Memory B cell (primary cell): ENCODE measurements around the gene MED8.
"Not testable (repeated sequence)": the region's sequence is repeated elsewhere in the genome, so short reads cannot be mapped to it uniquely, and the experiment has no call there.

Experiments
- ATAC-seq: fragments of 150-1000 bp; cut with Tn5 transposase; 2 replicates; pipeline ENCODE4 v1.10.0; 2021; ENCODE audit warnings: low read depth, mild to moderate bottlenecking, moderate library complexity
- DNase-seq, 2 donors: peaks; one replicate each; pipeline ENCODE4 v3.0.0; 2022; ENCODE audit warnings: low spot score in 2 of 2
- H3K27ac Mint-ChIP-seq: one replicate; pipeline ENCODE4 v1.8.0; 2022; ENCODE audit warnings: mild to moderate bottlenecking, moderate library complexity, mixed read lengths
- H3K27me3 Mint-ChIP-seq: one replicate; pipeline ENCODE4 v1.8.0; 2022; ENCODE audit warnings: mixed read lengths
- H3K36me3 Mint-ChIP-seq: one replicate; pipeline ENCODE4 v1.8.0; 2022; ENCODE audit warnings: mild to moderate bottlenecking, mixed read lengths
- H3K4me1 Mint-ChIP-seq: one replicate; pipeline ENCODE4 v1.8.0; 2022; ENCODE audit warnings: mixed read lengths
- H3K4me3 Mint-ChIP-seq: one replicate; pipeline ENCODE4 v1.8.0; 2022; ENCODE audit warnings: mild to moderate bottlenecking, moderate library complexity, mixed read lengths
- H3K9me3 Mint-ChIP-seq: one replicate; pipeline ENCODE4 v1.8.0; 2022; ENCODE audit warnings: mixed read lengths

Gene MED8

DNA sequence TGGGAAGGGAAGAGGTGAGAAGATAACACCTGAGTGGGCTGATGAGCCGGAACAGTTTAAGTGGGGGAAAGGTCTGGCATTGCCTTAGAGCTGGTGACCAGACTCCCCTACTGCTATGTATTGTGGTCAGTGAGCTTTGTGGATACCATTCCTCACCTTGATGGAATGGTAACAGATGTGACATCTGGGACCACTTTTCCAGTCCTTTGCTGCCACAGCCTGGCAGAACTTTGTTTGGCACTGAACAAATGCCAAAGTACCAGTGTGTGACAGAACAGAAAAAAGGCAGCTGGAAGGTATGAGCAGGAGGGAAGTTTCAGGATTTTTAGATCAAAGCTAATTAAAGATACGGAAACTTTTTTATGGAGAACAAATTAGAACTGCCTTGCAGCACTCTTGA is 6.2 kb downstream of the MED8 start:
- ATAC-seq (no peak), DNase-seq (no peak)
- H3K9me3 Mint-ChIP-seq = no peaks in the 10 kb centered on the region
- no peak overlapping the region for H3K4me3 Mint-ChIP-seq
- H3K36me3 Mint-ChIP-seq = peaks cover 33% of the 10 kb centered on the region
- H3K27me3 Mint-ChIP-seq = no peaks in the 10 kb centered on the region
- peaks cover 14% of the 10 kb centered on the region for H3K4me1 Mint-ChIP-seq
- peak overlapping the region; percentile 35 for H3K27ac Mint-ChIP-seq

GRCh38 chr1:43382027-43382779 is 7.4 kb downstream of the MED8 start:
- Mint-ChIP-seq H3K27me3 (no peaks in the 10 kb centered on the region), H3K4me1 (peaks cover 5% of the 10 kb centered on the region), H3K27ac (peak overlapping the region; percentile 72), H3K9me3 (no peaks in the 10 kb centered on the region), H3K36me3 (peaks cover 33% of the 10 kb centered on the region), H3K4me3 (no peak overlapping the region)
- DNase-seq = no peak
- no peak for ATAC-seq

- no peak for DNase-seq
- H3K9me3 Mint-ChIP-seq = no peaks in the 10 kb centered on the region
- peaks cover 28% of the 10 kb centered on the region for H3K36me3 Mint-ChIP-seq
- H3K27ac Mint-ChIP-seq = peak overlapping the region; percentile 72
- H3K27me3 Mint-ChIP-seq = no peaks in the 10 kb centered on the region
- H3K4me1 Mint-ChIP-seq = peaks cover 2% of the 10 kb centered on the region
- H3K4me3 Mint-ChIP-seq = no peak overlapping the region
- ATAC-seq = no peak
Observed at GRCh38 chr1:43381612-43382011, 8.0 kb downstream of the MED8 start.

DNA sequence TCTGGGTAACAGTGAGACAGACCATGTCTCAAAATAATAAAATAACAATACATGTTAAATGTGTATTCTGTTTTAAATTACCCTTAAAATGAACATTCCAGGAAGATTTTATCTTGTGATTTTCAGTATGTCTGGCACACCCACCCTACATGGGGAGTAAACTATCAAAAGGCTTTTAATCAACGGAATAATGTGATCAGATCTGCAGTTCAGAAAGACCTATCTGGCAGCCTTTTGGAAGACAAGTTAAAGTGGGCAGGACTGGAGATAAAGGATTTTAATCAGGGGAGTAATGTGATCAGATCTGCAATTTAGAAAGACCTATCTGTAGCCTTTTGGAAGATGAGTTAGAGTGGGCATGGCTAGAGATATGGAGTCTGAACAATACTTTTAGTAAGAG is 10.1 kb downstream of the MED8 start:
- Mint-ChIP-seq H3K4me3 (no peak overlapping the region), H3K27ac (no peak overlapping the region), H3K9me3 (no peaks in the 10 kb centered on the region), H3K36me3 (peaks cover 21% of the 10 kb centered on the region), H3K27me3 (no peaks in the 10 kb centered on the region), H3K4me1 (peaks cover 5% of the 10 kb centered on the region)
- no peak for DNase-seq
- ATAC-seq = no peak

DNA sequence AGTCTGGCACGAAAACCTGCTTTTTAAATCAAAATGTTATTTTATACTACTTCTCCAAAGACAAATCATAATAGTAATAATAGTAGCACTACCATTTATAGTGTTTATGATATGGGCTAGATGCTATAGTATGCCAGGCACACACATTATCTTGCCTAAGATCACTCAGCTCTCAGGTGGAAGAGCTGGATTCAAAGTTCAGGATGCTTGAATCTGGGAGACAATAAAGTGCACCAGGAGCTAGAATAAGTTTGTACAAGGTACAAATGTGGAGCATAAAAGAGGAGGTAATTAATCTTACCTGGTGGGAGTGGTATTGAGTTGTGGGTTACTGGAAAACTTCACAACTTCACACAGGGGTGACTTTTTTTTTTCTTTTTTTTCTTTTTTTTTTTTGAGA is 11.8 kb downstream of the MED8 start:
- DNase-seq = no peak
- ATAC-seq = no peak
- H3K4me3 Mint-ChIP-seq = no peak overlapping the region
- no peaks in the 10 kb centered on the region for H3K9me3 Mint-ChIP-seq
- H3K27ac Mint-ChIP-seq = no peak overlapping the region
- peaks cover 5% of the 10 kb centered on the region for H3K4me1 Mint-ChIP-seq
- H3K27me3 Mint-ChIP-seq = no peaks in the 10 kb centered on the region
- H3K36me3 Mint-ChIP-seq = peaks cover 13% of the 10 kb centered on the region

GRCh38 chr1:43376723-43377235 is 12.8 kb downstream of the MED8 start:
- no peaks in the 10 kb centered on the region for H3K27me3 Mint-ChIP-seq
- H3K27ac Mint-ChIP-seq = no peak overlapping the region
- H3K9me3 Mint-ChIP-seq = no peaks in the 10 kb centered on the region
- H3K4me1 Mint-ChIP-seq = peaks cover 5% of the 10 kb centered on the region
- DNase-seq = no peak
- ATAC-seq = no peak
- no peak overlapping the region for H3K4me3 Mint-ChIP-seq
- peaks cover 10% of the 10 kb centered on the region for H3K36me3 Mint-ChIP-seq

- Mint-ChIP-seq H3K36me3 (no peaks in the 10 kb centered on the region), H3K27ac (no peak overlapping the region), H3K9me3 (no peaks in the 10 kb centered on the region)
Observed at GRCh38 chr1:43373066-43373940, 16.3 kb downstream of the MED8 start.

DNA sequence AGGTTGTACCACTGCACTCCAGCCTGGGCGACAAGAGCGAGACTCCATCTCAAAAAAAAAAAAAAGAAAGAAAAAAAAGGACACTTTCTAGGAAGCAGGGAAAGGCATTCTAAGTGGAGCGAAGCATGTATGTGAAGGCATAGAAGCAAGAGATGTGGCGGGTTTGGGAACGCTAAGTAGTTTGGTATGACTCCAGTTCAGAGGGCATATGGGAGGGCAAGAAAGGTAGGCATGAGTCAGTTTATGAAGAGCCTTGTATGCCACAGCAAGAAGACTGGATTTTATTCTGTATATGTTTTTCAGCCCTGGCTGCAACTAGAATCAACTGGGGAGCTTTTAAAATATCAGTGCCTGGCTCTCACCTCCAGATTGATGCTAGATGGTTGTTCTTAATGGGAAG is 17.4 kb downstream of the MED8 start:
- peaks cover 19% of the 10 kb centered on the region for H3K4me1 Mint-ChIP-seq
- no peak for ATAC-seq
- H3K36me3 Mint-ChIP-seq = no peaks in the 10 kb centered on the region
- no peak overlapping the region for H3K27ac Mint-ChIP-seq
- no peaks in the 10 kb centered on the region for H3K9me3 Mint-ChIP-seq
- H3K4me3 Mint-ChIP-seq = no peak overlapping the region
- H3K27me3 Mint-ChIP-seq = no peaks in the 10 kb centered on the region
- no peak for DNase-seq

More at GRCh38 chr1:43373066-43373940, 16.3 kb downstream of the MED8 start:
- Mint-ChIP-seq H3K4me1 (peaks cover 16% of the 10 kb centered on the region), H3K4me3 (no peak overlapping the region), H3K27me3 (no peaks in the 10 kb centered on the region)
- DNase-seq (no peak), ATAC-seq (no peak)

DNA sequence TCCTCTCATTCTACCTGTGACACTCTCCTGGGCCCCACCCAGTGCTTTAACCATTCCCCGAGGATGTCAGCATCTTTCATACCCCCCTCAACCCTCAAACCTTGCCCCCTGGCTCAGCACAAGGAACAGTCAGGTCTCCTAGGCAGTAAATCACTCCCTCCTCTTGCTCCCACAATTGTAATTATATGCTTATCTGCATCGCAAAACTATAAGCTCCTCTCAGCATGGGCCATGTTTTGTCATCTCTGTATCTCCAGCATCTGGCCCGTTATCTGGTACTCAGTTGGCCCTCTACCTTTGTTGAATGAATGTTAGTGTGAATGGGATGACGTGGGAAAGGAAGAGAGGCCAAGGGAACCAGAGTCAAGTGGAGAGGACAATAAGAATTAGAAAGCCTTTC is 19.0 kb downstream of the MED8 start:
- H3K4me3 Mint-ChIP-seq = no peak overlapping the region
- ATAC-seq = no peak
- H3K36me3 Mint-ChIP-seq = peaks cover 3% of the 10 kb centered on the region
- no peaks in the 10 kb centered on the region for H3K9me3 Mint-ChIP-seq
- DNase-seq = no peak
- H3K4me1 Mint-ChIP-seq = peaks cover 29% of the 10 kb centered on the region
- no peak overlapping the region for H3K27ac Mint-ChIP-seq
- H3K27me3 Mint-ChIP-seq = no peaks in the 10 kb centered on the region

- DNase-seq, H3K27me3 Mint-ChIP-seq, H3K9me3 Mint-ChIP-seq, H3K27ac Mint-ChIP-seq, H3K36me3 Mint-ChIP-seq, H3K4me3 Mint-ChIP-seq, ATAC-seq: not testable (repeated sequence)
- peaks cover 33% of the 10 kb centered on the region for H3K4me1 Mint-ChIP-seq
Observed at GRCh38 chr1:43369779-43370178, 19.8 kb downstream of the MED8 start.

- Mint-ChIP-seq H3K9me3 (no peaks in the 10 kb centered on the region), H3K36me3 (peaks cover 12% of the 10 kb centered on the region), H3K4me1 (peaks cover 37% of the 10 kb centered on the region), H3K27ac (peak overlapping the region; percentile 87), H3K4me3 (peak overlapping the region; percentile 90), H3K27me3 (no peaks in the 10 kb centered on the region)
- no peak for ATAC-seq
- DNase-seq = no peak
Observed at GRCh38 chr1:43368646-43369020, 21.0 kb downstream of the MED8 start.

DNA sequence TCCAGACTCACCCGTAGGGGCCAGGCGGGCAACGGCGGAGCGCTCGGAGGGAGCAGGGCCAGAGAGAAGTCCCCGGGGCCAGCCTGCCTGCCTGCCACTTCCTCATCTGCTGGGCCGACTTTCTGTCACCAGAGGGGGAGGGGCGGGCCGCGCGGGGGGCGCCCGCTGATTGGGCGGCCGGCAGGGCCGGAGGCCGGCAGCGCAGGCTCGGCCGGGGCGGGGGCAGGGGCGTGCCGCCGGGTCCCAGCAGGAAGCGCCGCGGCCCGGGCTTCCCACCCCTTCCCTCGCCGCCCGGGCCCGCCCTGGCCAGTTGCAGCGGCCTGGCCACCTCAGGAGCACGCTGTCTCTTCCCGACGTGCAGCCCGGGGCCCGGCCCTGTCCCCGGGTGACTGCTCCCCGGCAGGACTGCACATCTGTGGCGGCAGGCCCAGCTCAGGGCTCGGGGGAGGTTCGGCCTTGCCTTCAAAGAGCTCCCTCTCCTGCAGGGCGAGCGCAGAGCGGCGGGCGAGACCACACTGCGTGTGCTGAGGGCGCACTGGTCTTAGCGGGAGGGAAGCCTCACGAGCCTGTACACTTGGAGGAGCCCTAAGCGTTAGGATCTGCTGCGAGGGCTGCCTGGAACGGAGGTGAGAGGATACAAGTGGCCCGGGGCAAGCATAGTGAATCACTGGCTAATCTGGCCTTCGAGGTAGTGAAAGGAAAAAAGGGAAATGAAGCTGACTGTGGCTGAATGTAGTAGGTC is 21.5 kb downstream of the MED8 start, which contains the start of gene ELOVL1:
Gene ELOVL1, minus strand, starts transcription at position 108 of the 742 bp plus-strand sequence. CDS start 2,402 bp downstream, outside the sequence.
- peaks cover 13% of the 10 kb centered on the region for H3K36me3 Mint-ChIP-seq
- ATAC-seq = peak; percentile 82
- H3K4me3 Mint-ChIP-seq = peak within 1 kb of the TSS; percentile 90
- H3K27me3 Mint-ChIP-seq = no peaks in the 10 kb centered on the region
- H3K27ac Mint-ChIP-seq = peak within 1 kb of the TSS; percentile 90
- peak; percentile 80 to 83 for DNase-seq
- peaks cover 37% of the 10 kb centered on the region for H3K4me1 Mint-ChIP-seq
- no peaks in the 10 kb centered on the region for H3K9me3 Mint-ChIP-seq

DNA sequence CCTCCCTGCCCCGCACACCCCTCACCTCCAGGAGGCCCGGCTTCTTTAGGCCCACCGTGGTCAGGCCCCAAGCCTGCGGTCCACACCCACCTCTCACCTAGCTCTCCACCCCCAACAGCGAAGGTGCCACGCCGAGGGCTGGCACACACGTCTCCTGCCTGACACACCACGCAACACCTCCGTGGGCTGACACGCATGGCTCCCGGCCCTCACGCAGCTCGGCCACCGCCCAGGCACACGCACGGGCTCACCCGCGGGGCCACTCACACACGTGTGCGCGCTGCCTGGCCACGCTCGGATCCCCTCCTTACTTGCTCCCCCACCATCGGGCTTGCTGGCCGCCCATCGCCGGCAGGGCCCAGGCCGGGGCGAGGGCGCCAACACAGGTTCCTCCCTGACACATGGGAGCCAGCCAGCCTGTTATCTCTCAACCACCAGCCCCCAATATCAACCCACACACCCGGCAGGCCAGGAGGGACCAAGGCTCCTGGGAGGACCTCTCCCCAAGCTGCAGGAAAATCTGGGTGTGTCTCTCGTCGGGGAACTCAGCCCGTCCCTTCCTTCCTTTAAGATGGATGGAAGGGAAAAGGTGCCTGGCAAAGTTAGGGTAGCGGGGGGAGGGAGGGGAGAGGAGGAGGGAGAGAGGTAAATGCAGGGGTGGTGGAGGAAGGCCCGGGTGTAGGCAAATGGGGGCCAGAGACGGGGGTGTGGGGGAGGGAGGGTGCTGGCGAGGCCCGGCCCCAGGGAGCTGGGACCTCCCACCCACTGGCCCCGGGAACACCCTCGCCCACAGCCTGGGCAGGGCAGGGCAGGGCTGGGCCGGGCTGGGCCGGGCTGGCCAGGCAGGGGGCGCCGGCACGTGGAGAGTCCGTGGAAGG is 22.3 kb downstream of the MED8 start:
- Mint-ChIP-seq H3K9me3 (no peaks in the 10 kb centered on the region), H3K4me3 (peak overlapping the region; percentile 89), H3K36me3 (peaks cover 20% of the 10 kb centered on the region), H3K4me1 (peaks cover 37% of the 10 kb centered on the region), H3K27me3 (no peaks in the 10 kb centered on the region), H3K27ac (peak overlapping the region; percentile 90)
- ATAC-seq (peak; percentile 14), DNase-seq (peak in 1 of 2 donors; percentile 45)
